GM23338 (cell line): ENCODE measurements around the gene MFNG.

Experiments
- CREB1 ChIP-seq: fragments of 250-450 bp; sonication (Bioruptor Pico); IDR thresholded peaks from 2 replicates; pipeline ENCODE4 v1.5.0; 2020; ENCODE audit warnings: low read depth, mild to moderate bottlenecking, moderate library complexity
- CTCF ChIP-seq, 2 experiments: fragments of 200-600 bp in 1 of 2; sonication (generic) in 1 of 2; conservative IDR thresholded peaks; 2 replicates each; pipeline versions ENCODE4 v1.5.1 to v1.6.1; 2016 to 2017; ENCODE audit warnings: antibody characterized with exemption in 2 of 2, low read depth in 2 of 2, mild to moderate bottlenecking in 2 of 2, moderate library complexity in 1 of 2
- ETS1 ChIP-seq: IDR thresholded peaks from 2 replicates; pipeline ENCODE4 v1.6.1; 2016; ENCODE audit warnings: antibody characterized with exemption
- EZH2 ChIP-seq: fragments of 200-600 bp; sonication (generic); IDR thresholded peaks from one replicate; pipeline ENCODE4 v1.8.0; 2017; ENCODE audit warnings: antibody characterized with exemption, mild to moderate bottlenecking, low read depth; ENCODE audit not compliant: unreplicated experiment
- EZH2phosphoT487 ChIP-seq: fragments of 200-600 bp; sonication (generic); IDR thresholded peaks from one replicate; pipeline ENCODE4 v1.8.1; 2018; ENCODE audit warnings: antibody characterized with exemption; ENCODE audit not compliant: unreplicated experiment
- JUNB ChIP-seq: IDR thresholded peaks from one replicate; pipeline ENCODE4 v1.6.1; 2016; ENCODE audit warnings: antibody characterized with exemption; ENCODE audit not compliant: unreplicated experiment
- NANOG ChIP-seq: IDR thresholded peaks from 2 replicates; pipeline ENCODE4 v1.6.1; 2016; ENCODE audit warnings: antibody characterized with exemption, borderline replicate concordance
- POLR2AphosphoS5 ChIP-seq: IDR thresholded peaks from 2 replicates; pipeline ENCODE4 v1.6.1; 2016; ENCODE audit warnings: antibody characterized with exemption, low read depth
- REST ChIP-seq: IDR thresholded peaks from one replicate; pipeline ENCODE4 v1.6.1; 2018; ENCODE audit warnings: antibody characterized with exemption; ENCODE audit not compliant: unreplicated experiment
- STAT1 ChIP-seq: IDR thresholded peaks from one replicate; pipeline ENCODE4 v1.6.1; 2016; ENCODE audit warnings: antibody characterized with exemption; ENCODE audit not compliant: unreplicated experiment
- ZNF114 ChIP-seq: fragments of 250-450 bp; sonication (Bioruptor Pico); IDR thresholded peaks from 2 replicates; pipeline ENCODE4 v1.5.0; 2020; ENCODE audit warnings: mild to moderate bottlenecking, moderate library complexity
- ZNF331 ChIP-seq: fragments of 250-450 bp; sonication (Bioruptor Pico); IDR thresholded peaks from 2 replicates; pipeline ENCODE4 v1.5.0; 2020; ENCODE audit warnings: low read depth, mild to moderate bottlenecking, moderate library complexity
- ZNF462 ChIP-seq: fragments of 250-450 bp; sonication (Bioruptor Pico); IDR thresholded peaks from 2 replicates; pipeline ENCODE4 v1.5.0; 2020; ENCODE audit warnings: mild to moderate bottlenecking, moderate library complexity

GRCh38 chr22:37484480-37485394 lies 1.4 kb downstream of the MFNG start:
- TF ChIP-seq CTCF (conservative IDR thresholded peaks at IDR 0.05; ENCODE audit: low read depth in 2 of 2) (no peak), NANOG (no peak), ETS1 (no peak), EZH2 (no peak), JUNB (no peak), REST (no peak), STAT1 (no peak), POLR2AphosphoS5 (no peak), EZH2phosphoT487 (no peak), ZNF462 (CRISPR knock-in tag) (no peak), CREB1 (no peak), ZNF114 (CRISPR knock-in tag) (no peak), ZNF331 (CRISPR knock-in tag) (no peak)
